Measurements from ENCODE around the gene MDFIC.

MDFIC gene

GRCh38 chr7:115040495-115040894 is 118.6 kb downstream of the MDFIC start:
- H3K27ac ChIP-seq (ENCODE audit: low read length) = no peak overlapping the region
- no peaks in the 10 kb centered on the region for H3K27me3 ChIP-seq (ENCODE audit: insufficient read depth, low read length, poor library complexity)
- ATAC-seq (ENCODE audit: insufficient read depth, low read depth) (no peak), DNase-seq (no peak)
- no peaks in the 10 kb centered on the region for H4K20me1 ChIP-seq (ENCODE audit: insufficient read depth, low read length)
- H3K9me3 ChIP-seq (ENCODE audit: insufficient read depth, low read length, severe bottlenecking) = no peaks in the 10 kb centered on the region
- TF ChIP-seq EZH2 (IDR thresholded peaks at IDR 0.05; ENCODE audit: borderline replicate concordance, low read depth, low read length, severe bottlenecking) = no peak
- TF ChIP-seq, protein P1, sequence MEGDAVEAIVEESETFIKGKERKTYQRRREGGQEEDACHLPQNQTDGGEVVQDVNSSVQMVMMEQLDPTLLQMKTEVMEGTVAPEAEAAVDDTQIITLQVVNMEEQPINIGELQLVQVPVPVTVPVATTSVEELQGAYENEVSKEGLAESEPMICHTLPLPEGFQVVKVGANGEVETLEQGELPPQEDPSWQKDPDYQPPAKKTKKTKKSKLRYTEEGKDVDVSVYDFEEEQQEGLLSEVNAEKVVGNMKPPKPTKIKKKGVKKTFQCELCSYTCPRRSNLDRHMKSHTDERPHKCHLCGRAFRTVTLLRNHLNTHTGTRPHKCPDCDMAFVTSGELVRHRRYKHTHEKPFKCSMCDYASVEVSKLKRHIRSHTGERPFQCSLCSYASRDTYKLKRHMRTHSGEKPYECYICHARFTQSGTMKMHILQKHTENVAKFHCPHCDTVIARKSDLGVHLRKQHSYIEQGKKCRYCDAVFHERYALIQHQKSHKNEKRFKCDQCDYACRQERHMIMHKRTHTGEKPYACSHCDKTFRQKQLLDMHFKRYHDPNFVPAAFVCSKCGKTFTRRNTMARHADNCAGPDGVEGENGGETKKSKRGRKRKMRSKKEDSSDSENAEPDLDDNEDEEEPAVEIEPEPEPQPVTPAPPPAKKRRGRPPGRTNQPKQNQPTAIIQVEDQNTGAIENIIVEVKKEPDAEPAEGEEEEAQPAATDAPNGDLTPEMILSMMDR (IDR thresholded peaks at IDR 0.05; ENCODE audit: borderline replicate concordance, extremely low read depth, low read length, poor library complexity, severe bottlenecking) = no peak
- H3K4me1 ChIP-seq (ENCODE audit: insufficient read depth, low read length) = peaks cover 4% of the 10 kb centered on the region
- H3K4me3 ChIP-seq (ENCODE audit: low read depth in 1 of 2, low read length in 2 of 2) = no peak overlapping the region
- no peak overlapping the region for H3K4me2 ChIP-seq (ENCODE audit: insufficient read depth, low read length)
- no peak overlapping the region for H3K9ac ChIP-seq (ENCODE audit: low read depth, low read length)
- no peaks in the 10 kb centered on the region for H3K79me2 ChIP-seq (ENCODE audit: insufficient read depth, low read length)
- no peaks in the 10 kb centered on the region for H3K36me3 ChIP-seq (ENCODE audit: insufficient read depth, low read length)
- H2AFZ ChIP-seq (ENCODE audit: low read depth, low read length) = no peak overlapping the region

DNA sequence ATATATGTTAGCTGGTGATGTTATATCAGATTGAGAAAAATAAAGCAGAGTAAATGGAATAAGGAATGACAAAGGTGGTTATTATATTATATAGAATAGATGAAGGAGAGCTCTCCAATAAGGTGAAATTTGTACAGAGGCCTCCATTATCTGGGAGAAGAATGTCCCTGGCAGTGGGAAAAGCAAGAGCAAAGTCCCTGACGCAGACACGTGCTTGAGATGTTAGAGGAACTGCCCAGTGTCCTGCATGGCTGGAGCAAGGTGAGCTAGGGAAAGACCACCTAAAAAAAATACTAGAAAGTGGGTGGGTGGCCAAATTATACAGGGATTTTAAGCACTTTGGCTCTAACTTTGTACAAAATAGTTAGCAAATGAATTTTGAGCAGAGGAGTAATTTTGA is 120.7 kb downstream of the MDFIC start:
- Histone ChIP-seq H3K4me1 (ENCODE audit: insufficient read depth, low read length) (peaks cover 4% of the 10 kb centered on the region), H3K9me3 (ENCODE audit: insufficient read depth, low read length, severe bottlenecking) (no peaks in the 10 kb centered on the region), H4K20me1 (ENCODE audit: insufficient read depth, low read length) (no peaks in the 10 kb centered on the region), H2AFZ (ENCODE audit: low read depth, low read length) (no peak overlapping the region), H3K79me2 (ENCODE audit: insufficient read depth, low read length) (no peaks in the 10 kb centered on the region), H3K27me3 (ENCODE audit: insufficient read depth, low read length, poor library complexity) (no peaks in the 10 kb centered on the region), H3K4me2 (ENCODE audit: insufficient read depth, low read length) (no peak overlapping the region), H3K36me3 (ENCODE audit: insufficient read depth, low read length) (no peaks in the 10 kb centered on the region), H3K4me3 (ENCODE audit: low read depth in 1 of 2, low read length in 2 of 2) (no peak overlapping the region), H3K9ac (ENCODE audit: low read depth, low read length) (no peak overlapping the region), H3K27ac (ENCODE audit: low read length) (no peak overlapping the region)
- TF ChIP-seq, protein P1 (IDR thresholded peaks at IDR 0.05; ENCODE audit: borderline replicate concordance, extremely low read depth, low read length, poor library complexity, severe bottlenecking) = no peak
- TF ChIP-seq EZH2 (IDR thresholded peaks at IDR 0.05; ENCODE audit: borderline replicate concordance, low read depth, low read length, severe bottlenecking) = no peak
- ATAC-seq (ENCODE audit: insufficient read depth, low read depth) (no peak), DNase-seq (no peak)

- H3K4me1 ChIP-seq (ENCODE audit: insufficient read depth, low read length) = no peaks in the 10 kb centered on the region
- H3K9ac ChIP-seq (ENCODE audit: low read depth, low read length) = no peak overlapping the region
- no peak overlapping the region for H3K27ac ChIP-seq (ENCODE audit: low read length)
- DNase-seq (no peak), ATAC-seq (ENCODE audit: insufficient read depth, low read depth) (no peak)
- H2AFZ ChIP-seq (ENCODE audit: low read depth, low read length) = no peak overlapping the region
- no peak for TF ChIP-seq EZH2 (IDR thresholded peaks at IDR 0.05; ENCODE audit: borderline replicate concordance, low read depth, low read length, severe bottlenecking)
- H3K9me3 ChIP-seq (ENCODE audit: insufficient read depth, low read length, severe bottlenecking) = no peaks in the 10 kb centered on the region
- H3K4me2 ChIP-seq (ENCODE audit: insufficient read depth, low read length) = no peak overlapping the region
- no peak overlapping the region for H3K4me3 ChIP-seq (ENCODE audit: low read depth in 1 of 2, low read length in 2 of 2)
- H3K27me3 ChIP-seq (ENCODE audit: insufficient read depth, low read length, poor library complexity) = no peaks in the 10 kb centered on the region
- no peaks in the 10 kb centered on the region for H4K20me1 ChIP-seq (ENCODE audit: insufficient read depth, low read length)
- H3K79me2 ChIP-seq (ENCODE audit: insufficient read depth, low read length) = no peaks in the 10 kb centered on the region
- H3K36me3 ChIP-seq (ENCODE audit: insufficient read depth, low read length) = no peaks in the 10 kb centered on the region
Measured at GRCh38 chr7:115043605-115044004, 121.7 kb downstream of the MDFIC start.

DNA sequence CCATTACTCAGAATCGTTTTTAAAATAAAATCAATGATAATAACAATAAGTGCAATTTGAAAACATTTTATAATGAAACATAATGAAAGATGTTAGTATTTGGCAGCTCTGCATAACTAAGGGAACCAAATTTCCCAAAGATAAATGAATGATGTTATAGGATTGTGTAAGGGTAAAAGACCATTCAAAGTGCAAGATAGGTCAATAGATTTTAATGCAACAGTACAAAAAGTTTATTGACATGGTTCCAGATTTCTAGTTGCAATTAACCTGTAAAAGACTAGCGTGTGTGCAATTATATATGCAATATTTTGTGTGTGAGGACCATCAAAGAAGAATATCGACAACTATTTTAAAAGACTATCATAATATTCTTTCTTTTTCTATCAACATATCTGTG is 122.3 kb downstream of the MDFIC start:
- no peak overlapping the region for H2AFZ ChIP-seq (ENCODE audit: low read depth, low read length)
- no peak for ATAC-seq (ENCODE audit: insufficient read depth, low read depth)
- DNase-seq = no peak

More for the DNA sequence above, 122.3 kb downstream of the MDFIC start:
- Histone ChIP-seq H3K36me3 (ENCODE audit: insufficient read depth, low read length) (no peaks in the 10 kb centered on the region), H3K9me3 (ENCODE audit: insufficient read depth, low read length, severe bottlenecking) (no peaks in the 10 kb centered on the region), H3K79me2 (ENCODE audit: insufficient read depth, low read length) (no peaks in the 10 kb centered on the region), H3K27ac (ENCODE audit: low read length) (no peak overlapping the region), H3K4me3 (ENCODE audit: low read depth in 1 of 2, low read length in 2 of 2) (no peak overlapping the region), H4K20me1 (ENCODE audit: insufficient read depth, low read length) (no peaks in the 10 kb centered on the region), H3K9ac (ENCODE audit: low read depth, low read length) (no peak overlapping the region), H3K27me3 (ENCODE audit: insufficient read depth, low read length, poor library complexity) (no peaks in the 10 kb centered on the region), H3K4me1 (ENCODE audit: insufficient read depth, low read length) (no peaks in the 10 kb centered on the region), H3K4me2 (ENCODE audit: insufficient read depth, low read length) (no peak overlapping the region)
- TF ChIP-seq EZH2 (IDR thresholded peaks at IDR 0.05; ENCODE audit: borderline replicate concordance, low read depth, low read length, severe bottlenecking) = no peak
- TF ChIP-seq, protein P1 (IDR thresholded peaks at IDR 0.05; ENCODE audit: borderline replicate concordance, extremely low read depth, low read length, poor library complexity, severe bottlenecking) = no peak

Measured in DND-41 (cell line).